Aorta (tissue), 5 donors: ENCODE results near the gene EIF4H. TPM values are rescaled to one million over a fixed set of nuclear protein-coding genes. Genes with fewer than 3 reads are reported as not detected.
"Not testable (repeated sequence)": the region's sequence is repeated elsewhere in the genome, so short reads cannot be mapped to it uniquely, and the experiment has no call there.

Source experiments
- ATAC-seq: fragments of 200-7000 bp; cut with Tn5 transposase; one replicate; pipeline ENCODE4 v1.9.1; 2022; ENCODE audit warnings: moderate library complexity; ENCODE audit not compliant: low FRiP score
- DNase-seq, 2 donors: peaks; one replicate each; pipeline ENCODE4 v3.0.0-alpha.2; 2020
- H3K27ac ChIP-seq, 2 donors: one replicate each; pipeline ENCODE4 v1.5.1; 2013; ENCODE audit warnings: low read length in 2 of 2, mild to moderate bottlenecking in 2 of 2, moderate library complexity in 2 of 2, control low read depth in 1 of 2, inconsistent platforms in 1 of 2, low read depth in 1 of 2
- H3K27me3 ChIP-seq, 2 donors: one replicate each; pipeline ENCODE4 v1.6.1; 2013; ENCODE audit warnings: control low read depth in 1 of 2, low read length in 1 of 2, mild to moderate bottlenecking in 1 of 2, moderate library complexity in 1 of 2; ENCODE audit not compliant: insufficient read depth in 2 of 2, control insufficient read depth in 1 of 2
- H3K36me3 ChIP-seq, 2 donors: one replicate each; pipeline ENCODE4 v1.6.1; 2013; ENCODE audit warnings: control low read depth in 1 of 2, low read length in 1 of 2, mild to moderate bottlenecking in 1 of 2; ENCODE audit not compliant: insufficient read depth in 2 of 2, control insufficient read depth in 1 of 2
- H3K4me1 ChIP-seq, 2 donors: one replicate each; pipeline ENCODE4 v1.6.1; 2013; ENCODE audit warnings: low read length in 2 of 2, control low read depth in 1 of 2, mild to moderate bottlenecking in 1 of 2, moderate library complexity in 1 of 2; ENCODE audit not compliant: insufficient read depth in 2 of 2, control insufficient read depth in 1 of 2
- H3K4me3 ChIP-seq, 2 donors: one replicate each; pipeline ENCODE4 v1.5.1; 2013; ENCODE audit warnings: low read length in 2 of 2, control low read depth in 1 of 2, mild to moderate bottlenecking in 1 of 2
- H3K9me3 ChIP-seq: one replicate; pipeline ENCODE4 v1.6.1; 2013; ENCODE audit warnings: mild to moderate bottlenecking, low read length; ENCODE audit not compliant: control insufficient read depth
- WGBS, 2 donors: extraction: QIAGEN DNeasy Blood & Tissue Kit; methylation state at CpG; one replicate each; pipeline ENCODE4 v1.1.7; 2013; 5-methylcytosine and 5-hydroxymethylcytosine counted together
- intact Hi-C, 2 donors: fragments of 100-400 bp; cut with DNase I; formaldehyde crosslinking; loops; one replicate each; pipeline versions ENCODE4 v1.14.2 to v1.15.0; 2022
- polyA plus RNA-seq, 2 donors: library from polyadenylated mRNA; stranded (reverse); fragments of 200-250 nt; gene quantifications; one replicate each; pipeline ENCODE4 v1.2.3, GENCODE V29; 2013
- total RNA-seq, 2 donors: library from RNA; stranded (reverse); fragmentation: NEBNext Ultra II Directional; extraction: Animal tissue kit (Norgen Biotek cat#: 25700); gene quantifications; one replicate each; pipeline ENCODE4 v1.2.1, GENCODE V29; 2021
- donor health status: healthy with polysubstance abuse.
- donor health status: Bipolar disorder and iron deficiency.
- donor health status: DM: no; HTN: no; CAD: no.
- donor health status: DM: no; HTN: no; CAD: no.
- donor health status: DM: yes; HTN: yes; CAD: no.

Gene EIF4H
- total and polyA plus RNA-seq, 4 donors: 140 to 207 (median 186) TPM

DNA sequence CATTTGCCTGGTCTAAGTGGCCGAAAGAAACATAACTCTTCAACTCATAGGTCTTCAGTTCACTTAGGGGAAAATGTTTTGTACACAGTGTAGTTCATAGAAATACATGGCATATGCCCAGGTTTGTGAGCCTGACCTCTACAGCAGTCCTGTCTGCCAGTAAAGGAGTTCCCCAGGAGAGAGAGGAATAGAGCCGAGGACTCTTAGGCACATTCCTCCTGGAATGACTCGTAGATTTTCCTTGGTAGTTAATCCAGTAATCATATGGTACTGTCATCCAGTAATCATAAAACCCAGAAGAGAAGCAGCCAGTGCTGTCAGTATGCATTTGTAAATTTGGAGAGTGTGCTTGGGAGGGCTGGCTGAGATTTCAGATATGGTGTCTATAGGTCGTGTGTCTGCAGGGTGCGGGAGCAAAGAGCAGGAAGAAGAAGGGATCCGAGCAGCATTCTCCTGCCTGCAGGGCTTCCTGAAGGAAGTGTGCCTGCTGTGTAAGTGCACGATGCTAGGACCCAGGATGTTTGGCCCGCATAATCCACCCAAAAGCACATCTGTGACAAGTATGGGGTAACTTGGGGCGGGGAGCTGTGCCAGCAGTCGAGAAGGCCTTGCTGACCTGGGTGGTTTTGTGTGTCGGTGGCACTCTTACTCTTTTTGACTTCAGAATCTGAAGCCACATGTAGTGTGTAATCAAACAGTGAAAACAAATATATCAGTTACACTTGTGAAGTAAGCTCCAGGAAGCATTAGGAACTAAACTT, 13.9 kb downstream of the EIF4H start:
- intact Hi-C loops: no loop called here
- no peaks in the 10 kb centered on the region for H3K9me3 ChIP-seq
- no peaks in the 10 kb centered on the region for H3K27me3 ChIP-seq
- peaks cover 0 to 11% of the 10 kb centered on the region in 2 donors for H3K36me3 ChIP-seq
- ATAC-seq (no peak), DNase-seq (no peak)
- H3K27ac ChIP-seq: no peak overlapping the region
- 54 to 58% methylated on average over 11 of the region's 11 CpGs for WGBS, 2 donors
- H3K4me1 ChIP-seq: peaks cover 0 to 5% of the 10 kb centered on the region in 2 donors
- H3K4me3 ChIP-seq: no peak overlapping the region

DNA sequence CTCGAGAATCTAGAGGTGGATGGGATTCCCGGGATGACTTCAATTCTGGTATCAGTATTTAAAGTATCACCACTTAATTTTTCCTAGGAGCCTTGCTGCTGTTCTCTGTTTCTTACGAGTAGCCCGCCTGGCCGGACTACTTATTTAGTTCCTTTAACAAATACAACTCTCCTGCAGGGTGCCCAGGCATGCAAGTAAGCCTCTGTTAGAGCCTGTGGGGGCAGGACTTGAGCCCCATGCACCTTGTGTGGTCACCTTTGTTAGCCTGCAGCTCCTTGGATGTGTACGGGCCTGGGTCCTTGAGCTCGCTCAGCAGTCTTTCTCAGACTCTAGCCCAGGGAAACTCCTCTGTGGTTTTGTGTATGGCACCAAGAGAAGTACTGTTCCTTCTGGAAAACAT, 16.1 kb downstream of the EIF4H start:
- Histone ChIP-seq H3K4me3 (no peak overlapping the region), H3K9me3 (no peaks in the 10 kb centered on the region), H3K4me1 (peaks cover 0 to 1% of the 10 kb centered on the region in 2 donors), H3K27me3 (no peaks in the 10 kb centered on the region), H3K36me3 (peaks cover 0 to 14% of the 10 kb centered on the region in 2 donors), H3K27ac (no peak overlapping the region)
- ATAC-seq: no peak
- DNase-seq: no peak
- intact Hi-C loops: no loop called here
- 82 to 87% methylated on average over 7 of the region's 7 CpGs for WGBS, 2 donors

DNA sequence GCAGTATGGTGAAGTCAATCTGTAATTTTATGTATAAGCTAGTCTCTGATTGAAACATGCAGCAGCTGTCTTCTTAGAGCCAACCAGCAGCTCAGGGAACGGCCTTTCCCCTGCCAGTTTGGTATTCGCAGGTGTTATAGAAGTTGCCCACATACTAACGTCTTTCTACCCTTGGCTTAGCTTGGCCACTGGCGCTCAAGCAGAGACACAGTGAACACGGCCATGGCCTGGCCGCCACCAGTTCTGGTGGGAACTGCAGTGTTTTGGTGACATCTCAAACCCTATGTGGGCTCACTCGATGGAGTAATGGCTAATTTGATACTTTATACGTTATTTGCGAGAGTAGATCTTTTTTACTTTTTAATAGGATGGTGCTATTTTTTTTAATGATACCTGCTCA, 17.1 kb downstream of the EIF4H start:
- ATAC-seq (no peak), DNase-seq (no peak)
- intact Hi-C loops: no loop called here
- Histone ChIP-seq H3K9me3 (no peaks in the 10 kb centered on the region), H3K4me1 (no peaks in the 10 kb centered on the region), H3K4me3 (no peak overlapping the region), H3K27ac (no peak overlapping the region), H3K36me3 (peaks cover 0 to 16% of the 10 kb centered on the region in 2 donors), H3K27me3 (no peaks in the 10 kb centered on the region)
- WGBS, 2 donors: 88 to 89% methylated on average over 9 of the region's 9 CpGs

- Histone ChIP-seq H3K27ac (no peak overlapping the region), H3K36me3 (peaks cover 0 to 16% of the 10 kb centered on the region in 2 donors), H3K4me3 (no peak overlapping the region), H3K4me1 (no peaks in the 10 kb centered on the region), H3K27me3 (no peaks in the 10 kb centered on the region), H3K9me3 (no peaks in the 10 kb centered on the region)
- WGBS, 2 donors: 89 to 92% methylated on average over 8 of the region's 8 CpGs
- ATAC-seq (no peak), DNase-seq (no peak)
- intact Hi-C loops: no loop called here
Measured at GRCh38 chr7:74193054-74193453, 18.9 kb downstream of the EIF4H start.

DNA sequence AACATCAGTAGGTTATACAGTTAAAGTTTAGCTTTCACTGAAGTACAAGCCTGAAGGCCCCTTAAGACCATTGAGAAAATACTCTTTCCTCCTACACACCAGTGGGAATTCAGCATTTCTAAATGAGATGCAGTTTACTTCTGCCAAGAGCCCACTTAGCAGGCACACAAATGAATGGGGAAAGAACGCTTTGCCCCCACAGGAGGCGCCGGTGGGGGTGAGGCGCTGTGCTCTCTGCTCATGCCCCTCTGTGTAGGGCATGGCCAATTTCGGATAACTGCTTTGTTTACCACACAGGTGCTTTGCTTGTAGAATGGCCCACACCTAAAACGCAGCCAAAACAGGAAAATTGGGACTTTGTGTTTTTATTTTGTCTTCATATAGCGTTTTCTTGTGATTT, 19.8 kb downstream of the EIF4H start:
- Histone ChIP-seq H3K4me1 (no peaks in the 10 kb centered on the region), H3K36me3 (peaks cover 0 to 16% of the 10 kb centered on the region in 2 donors), H3K4me3 (no peak overlapping the region), H3K27me3 (no peaks in the 10 kb centered on the region), H3K27ac (no peak overlapping the region), H3K9me3 (no peaks in the 10 kb centered on the region)
- ATAC-seq (no peak), DNase-seq (no peak)
- intact Hi-C loops: no loop called here
- 90 to 92% methylated on average over 7 of the region's 7 CpGs for whole genome bisulfite sequencing, 2 donors

GRCh38 chr7:74194686-74195085, 20.5 kb downstream of the EIF4H start:
- Histone ChIP-seq H3K27ac (no peak overlapping the region), H3K4me1 (no peaks in the 10 kb centered on the region), H3K36me3 (peaks cover 0 to 14% of the 10 kb centered on the region in 2 donors), H3K9me3 (no peaks in the 10 kb centered on the region), H3K27me3 (no peaks in the 10 kb centered on the region), H3K4me3 (no peak overlapping the region)
- DNase-seq (no peak), ATAC-seq (no peak)
- WGBS, 2 donors: 87 to 88% methylated on average over 14 of the region's 14 CpGs
- intact Hi-C loops: no loop called here

GRCh38 chr7:74195139-74195860, 21.1 kb downstream of the EIF4H start:
- DNase-seq, H3K27me3 ChIP-seq, ATAC-seq, H3K9me3 ChIP-seq, H3K4me3 ChIP-seq, H3K27ac ChIP-seq, intact Hi-C loops, H3K4me1 ChIP-seq: not testable (repeated sequence)
- WGBS, 2 donors: 81 to 84% methylated on average over 17 to 20 of the region's 23 CpGs
- H3K36me3 ChIP-seq: peaks cover 0 to 11% of the 10 kb centered on the region in 2 donors

DNA sequence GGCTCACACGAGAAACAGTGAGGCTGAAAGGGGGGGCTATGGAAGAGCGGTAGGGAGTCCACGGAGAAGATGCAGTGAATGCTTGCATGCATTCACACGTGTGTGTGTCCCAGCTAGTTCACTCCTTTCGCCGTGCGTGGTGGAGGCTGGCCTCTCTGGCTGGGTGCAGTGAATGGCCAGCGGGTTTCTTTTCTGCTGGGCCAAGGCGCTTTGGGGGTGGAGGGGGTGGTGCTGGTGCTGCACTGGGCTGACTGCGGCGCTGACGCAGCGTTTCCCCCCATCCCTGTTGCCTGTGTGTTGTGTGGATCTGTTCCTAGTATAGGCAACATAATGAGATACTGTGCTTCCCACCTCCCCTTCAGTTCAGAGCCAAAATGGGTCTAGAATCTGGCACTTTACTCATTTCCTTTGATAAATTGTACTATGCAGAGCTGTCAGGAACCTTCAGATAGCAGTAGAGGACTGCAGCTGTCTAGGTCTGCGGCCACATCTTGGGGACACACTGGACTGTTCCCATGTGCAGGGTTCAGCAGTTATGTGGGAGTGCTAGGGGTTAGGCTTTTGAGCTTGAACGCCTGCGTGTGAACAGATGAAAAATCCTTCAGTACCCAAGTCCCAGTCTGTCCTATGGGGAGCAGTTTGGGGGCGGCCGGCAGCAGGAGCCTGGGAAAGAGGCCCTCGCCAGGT, 22.0 kb downstream of the EIF4H start:
- ATAC-seq, H3K4me1 ChIP-seq, H3K4me3 ChIP-seq, H3K27me3 ChIP-seq, H3K27ac ChIP-seq, H3K9me3 ChIP-seq, H3K36me3 ChIP-seq, intact Hi-C loops: not testable (repeated sequence)
- peak in 1 of 2 donors; percentile 39 for DNase-seq
- WGBS, 2 donors: 81 to 89% methylated on average over 14 to 16 of the region's 19 CpGs
